HG02852 (cell line): Measurements from ENCODE around the gene MALRD1.
"Not testable (repeated sequence)": the region's sequence is repeated elsewhere in the genome, so short reads cannot be mapped to it uniquely, and the experiment has no call there.

ENCODE experiments used
- ATAC-seq: cut with Tn5 transposase; IDR thresholded peaks from one replicate; pipeline ENCODE4 v1.9.1; 2021; ENCODE audit warnings: mild to moderate bottlenecking, moderate library complexity; ENCODE audit not compliant: unreplicated experiment

The MALRD1 gene

DNA sequence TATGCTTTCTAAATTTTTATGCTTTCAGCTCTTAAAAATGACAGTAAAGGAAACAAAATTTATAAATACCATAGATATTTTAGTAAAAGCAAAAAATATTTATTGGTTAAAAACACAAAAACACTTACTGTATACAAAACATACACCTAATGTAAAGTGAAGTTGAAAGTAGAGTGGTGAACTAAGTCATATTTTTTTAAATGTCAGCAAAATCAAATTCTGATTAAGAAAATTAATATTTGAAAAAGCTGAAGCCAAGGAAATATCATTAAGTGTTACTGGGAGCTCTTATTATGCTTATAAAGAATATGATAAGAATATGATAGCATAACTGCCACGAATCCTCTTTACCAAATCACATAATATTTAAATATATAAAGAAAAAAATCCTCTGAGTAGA, 702.4 kb downstream of the MALRD1 start:
- no peak for ATAC-seq

DNA sequence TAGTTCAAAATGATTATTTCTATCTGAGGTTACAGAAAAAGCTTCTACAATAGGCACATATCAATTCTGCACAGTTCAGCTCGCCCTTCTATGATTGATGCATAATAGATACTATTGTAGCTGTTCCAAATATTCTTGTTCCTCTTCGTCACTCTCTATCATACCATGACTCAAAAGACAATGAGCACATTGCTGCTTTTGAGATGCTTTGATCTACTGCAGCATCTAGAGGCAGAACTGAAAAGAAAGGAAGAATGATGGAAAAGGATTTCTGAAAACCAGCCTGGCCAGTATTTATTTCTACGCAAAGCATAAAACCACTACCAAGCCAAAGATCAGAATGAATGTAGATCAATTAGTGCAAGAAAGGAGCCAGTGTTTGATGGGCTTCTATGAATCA, 708.3 kb downstream of the MALRD1 start:
- no peak for ATAC-seq

DNA sequence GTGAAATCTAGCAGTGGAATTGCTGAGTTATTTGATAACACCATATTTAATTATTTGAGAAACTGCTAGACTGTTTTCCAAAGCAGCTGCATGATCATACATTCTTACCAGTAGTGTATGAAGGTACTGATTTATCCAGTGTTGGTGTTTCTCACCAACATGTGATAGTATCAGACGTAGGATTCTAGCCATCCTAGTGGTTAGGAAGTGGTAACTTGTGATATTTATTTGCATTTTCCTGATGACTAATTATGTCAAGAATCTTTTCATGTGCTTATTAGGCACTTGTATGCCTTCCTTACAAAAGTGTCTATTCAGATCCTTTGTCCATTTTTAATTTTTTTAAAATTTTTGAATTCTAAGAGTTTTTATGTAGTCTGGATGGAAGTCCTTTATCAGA, 713.4 kb downstream of the MALRD1 start:
- no peak for ATAC-seq

DNA sequence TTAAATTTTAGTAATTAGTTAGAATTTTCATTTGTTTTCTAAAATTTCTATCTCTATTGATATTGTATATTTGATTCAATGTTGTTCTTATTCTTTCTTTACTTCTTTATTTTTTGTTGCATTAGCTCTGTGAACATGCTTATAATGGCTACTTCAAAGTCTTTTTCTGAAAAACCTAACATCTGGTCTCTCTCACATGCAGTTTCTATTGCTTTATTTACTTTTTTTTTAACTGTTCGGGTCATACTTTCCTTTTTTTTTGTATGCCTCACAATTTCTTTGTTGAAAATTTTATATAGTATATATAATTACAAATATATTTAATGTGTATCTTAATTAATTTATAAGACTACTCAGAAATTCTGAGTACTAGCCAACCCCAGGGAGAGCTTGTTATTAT, 715.5 kb downstream of the MALRD1 start:
- no peak for ATAC-seq

DNA sequence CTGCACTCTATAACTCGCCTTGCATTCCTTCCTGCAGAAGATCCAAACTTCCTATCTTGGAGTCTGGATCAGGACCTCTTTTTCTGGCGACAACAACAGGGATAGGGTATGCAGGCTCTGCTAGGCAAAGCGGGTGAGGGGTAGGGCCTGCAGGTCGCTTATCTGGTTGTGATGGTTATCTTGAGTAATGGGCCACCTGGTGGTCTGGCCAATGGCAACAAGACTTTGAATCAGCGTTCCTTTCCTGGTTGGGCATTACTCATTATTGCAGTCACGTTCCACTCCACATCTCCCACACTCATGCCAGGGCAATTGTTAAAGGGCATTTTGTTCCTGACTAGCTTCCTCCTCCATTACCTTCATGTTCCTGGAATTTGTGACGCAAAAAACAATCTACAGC, 719.3 kb downstream of the MALRD1 start:
- no peak for ATAC-seq

DNA sequence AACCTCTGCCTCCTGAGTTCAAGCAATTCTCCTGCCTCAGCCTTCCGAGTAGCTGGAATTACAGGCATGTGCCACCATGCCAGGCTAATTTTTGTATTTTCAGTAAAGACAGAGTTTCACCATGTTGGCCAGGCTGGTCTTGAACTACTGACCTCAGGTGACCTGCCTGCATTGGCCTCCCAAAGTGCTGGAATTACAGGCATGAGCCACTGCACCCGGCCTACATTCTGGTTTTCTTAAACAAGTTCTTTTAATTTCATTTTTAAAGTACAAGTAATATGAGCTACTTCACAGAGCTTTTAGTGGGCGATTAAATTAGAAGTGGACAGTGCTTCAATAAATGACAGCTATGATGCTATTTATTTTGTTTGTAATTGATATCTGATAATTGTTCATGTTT, 721.2 kb downstream of the MALRD1 start:
- ATAC-seq, result not testable (repeated sequence)

DNA sequence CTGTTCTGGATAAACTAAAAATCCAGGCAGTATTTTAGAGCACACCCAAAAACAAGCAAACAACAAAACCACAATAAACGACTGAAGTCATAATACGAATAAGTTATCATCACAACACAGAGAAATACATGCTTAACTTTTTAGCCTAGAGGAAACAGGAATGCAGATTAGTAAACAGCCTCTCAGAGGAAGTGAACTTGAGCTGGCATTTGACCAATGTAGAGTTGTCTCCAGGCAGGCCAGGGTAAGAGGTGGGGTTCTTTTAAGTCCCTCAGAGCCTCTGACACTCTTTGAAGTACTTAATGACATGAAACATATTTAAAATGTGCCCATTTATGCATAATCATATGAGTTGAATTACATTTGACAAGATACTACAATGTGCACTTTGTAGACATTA, 724.4 kb downstream of the MALRD1 start:
- no peak for ATAC-seq

DNA sequence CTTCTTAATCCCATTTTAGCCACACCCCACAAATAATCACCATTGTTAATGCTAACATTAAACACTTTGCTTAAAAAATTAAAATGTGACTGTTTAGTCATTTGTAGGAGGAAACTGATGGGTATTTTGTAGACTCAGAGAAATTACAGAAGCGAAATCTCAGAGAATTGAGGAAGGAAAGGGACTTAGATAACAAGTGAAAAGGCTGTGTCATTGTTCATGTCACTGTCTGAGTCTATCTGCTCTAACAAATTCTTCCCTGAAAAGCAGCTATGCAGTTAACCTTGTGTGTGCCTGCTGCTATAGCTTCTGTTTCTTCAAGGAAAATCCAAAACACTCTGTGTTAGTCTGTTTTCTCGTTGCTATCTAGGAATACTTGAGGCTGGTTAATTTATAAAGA, 726.7 kb downstream of the MALRD1 start:
- no peak for ATAC-seq

DNA sequence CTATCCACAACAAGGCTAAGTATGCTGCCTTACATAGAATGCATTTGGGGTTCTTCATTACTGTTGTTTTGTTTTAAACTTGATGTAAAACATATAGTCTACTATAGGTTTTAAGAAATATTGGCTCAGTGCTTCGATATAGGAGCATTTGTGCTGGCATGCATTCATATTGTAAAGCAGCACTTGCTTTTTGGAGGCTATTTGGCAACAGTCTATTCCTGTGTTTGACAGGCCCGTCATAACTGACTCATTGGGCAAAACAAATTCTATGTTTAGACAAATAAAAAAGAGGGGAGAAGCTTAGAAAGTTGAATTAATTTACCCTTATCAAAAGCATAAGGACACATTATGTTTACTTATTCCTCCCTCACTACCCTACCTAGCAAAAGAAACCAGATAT, 729.2 kb downstream of the MALRD1 start:
- no peak for ATAC-seq

DNA sequence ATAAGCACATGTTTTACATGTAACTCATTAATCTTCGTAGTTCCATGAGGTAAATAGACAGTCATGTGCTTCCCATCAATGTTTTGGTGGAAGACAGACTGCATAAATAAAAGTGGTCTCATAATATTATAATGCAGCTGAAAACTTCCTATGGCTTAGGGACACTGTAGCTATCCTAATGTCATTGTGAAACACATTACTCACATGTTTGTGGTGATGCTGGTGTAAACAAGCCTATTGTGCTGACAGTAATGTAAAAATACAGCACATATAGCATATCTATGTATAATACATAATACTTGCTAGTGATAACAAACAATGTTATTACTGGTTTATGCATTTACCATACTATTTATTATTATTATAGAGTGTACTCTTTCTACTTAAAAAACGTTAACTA, 730.4 kb downstream of the MALRD1 start:
- ATAC-seq, result no peak

DNA sequence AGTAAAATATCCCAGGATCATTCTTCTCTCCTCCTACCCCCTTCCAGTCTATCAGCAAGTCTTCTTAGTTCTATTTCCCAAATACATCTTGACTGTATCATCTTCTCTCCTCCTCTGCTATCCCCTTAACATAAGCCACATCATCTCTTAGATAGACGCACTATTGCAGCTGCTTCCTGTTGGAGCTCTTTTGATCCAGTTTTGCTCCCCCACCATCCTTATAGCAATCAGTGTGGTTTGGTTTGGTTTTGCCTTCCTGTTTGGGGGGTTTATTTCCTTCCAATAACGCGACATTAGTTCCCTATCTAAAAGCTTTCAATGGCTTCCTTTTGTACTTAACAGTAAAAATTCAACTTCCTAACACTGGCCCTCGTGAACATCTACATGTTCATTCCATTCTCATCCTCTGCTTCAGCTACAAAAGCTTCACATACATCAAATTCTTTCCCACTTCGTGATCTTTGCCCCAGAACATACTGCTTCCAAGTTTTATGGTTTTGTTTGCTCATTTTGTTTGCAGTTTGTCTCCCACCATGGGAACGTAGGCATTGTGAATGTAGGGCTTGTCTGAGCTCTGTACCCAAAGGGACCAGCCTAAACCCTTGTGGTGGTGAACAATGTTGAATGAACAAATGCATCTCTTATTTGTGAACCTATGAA, 734.0 kb downstream of the MALRD1 start:
- no peak for ATAC-seq

DNA sequence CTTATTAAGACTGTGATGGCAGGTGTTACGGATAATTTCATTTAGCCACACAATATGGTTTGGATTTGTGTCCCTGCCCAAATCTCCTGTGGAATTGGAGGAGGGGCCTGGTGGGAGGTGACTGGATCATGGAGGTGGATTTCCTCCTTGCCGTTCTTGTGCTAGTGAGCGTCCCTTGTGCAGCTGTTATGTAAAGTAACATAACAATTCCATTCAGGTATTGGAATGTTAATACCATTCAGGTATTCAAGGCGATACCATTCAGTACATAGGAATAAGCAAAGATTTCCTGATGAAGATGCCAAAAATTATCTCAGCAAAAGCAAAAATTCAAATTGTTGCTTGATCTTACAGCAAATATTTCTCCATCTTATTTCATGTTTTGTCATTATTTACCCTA, 735.1 kb downstream of the MALRD1 start:
- no peak for ATAC-seq
